Activated CD4-positive, alpha-beta T cell treated with anti-CD3 and anti-CD28 coated beads, Interleukin-2, Interleukin-4, amounts not matched to agents 100 ng/mL and 50 ng/mL, durations not matched to agents 16 hours and 8 hours (primary cell): ENCODE data around the gene TECTA.
A peak's percentile ranks its signal among the peaks of the same experiment; 100 is the strongest.
"Not testable (repeated sequence)": the region's sequence is repeated elsewhere in the genome, so short reads cannot be mapped to it uniquely, and the experiment has no call there.

Experiments
- DNase-seq: peaks from one replicate; pipeline ENCODE4 v3.0.0-alpha.2; 2020; ENCODE audit warnings: low spot score

The TECTA gene

DNA sequence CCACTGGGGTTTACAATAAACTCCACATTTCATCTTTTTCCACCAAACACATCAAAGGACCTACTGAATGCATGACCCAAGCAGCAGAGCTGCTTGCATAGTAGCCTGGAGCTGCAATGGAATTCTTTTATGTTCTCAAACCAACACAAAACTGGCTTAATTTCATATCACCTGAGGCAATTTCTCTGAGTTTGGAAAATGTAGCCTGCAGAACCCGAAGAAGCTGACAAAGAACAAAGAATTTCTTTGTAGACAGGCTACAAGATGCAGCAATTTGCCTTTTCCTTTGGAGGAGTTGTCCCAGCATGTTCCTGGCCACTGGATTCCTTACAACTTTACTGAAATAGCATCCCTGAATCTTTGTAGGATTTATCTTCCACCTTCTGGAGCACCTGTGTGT lies 5.5 kb upstream of the TECTA start:
- DNase-seq, result no peak

GRCh38 chr11:121099364-121099763 lies 1.7 kb upstream of the TECTA start:
- no peak for DNase-seq

DNA sequence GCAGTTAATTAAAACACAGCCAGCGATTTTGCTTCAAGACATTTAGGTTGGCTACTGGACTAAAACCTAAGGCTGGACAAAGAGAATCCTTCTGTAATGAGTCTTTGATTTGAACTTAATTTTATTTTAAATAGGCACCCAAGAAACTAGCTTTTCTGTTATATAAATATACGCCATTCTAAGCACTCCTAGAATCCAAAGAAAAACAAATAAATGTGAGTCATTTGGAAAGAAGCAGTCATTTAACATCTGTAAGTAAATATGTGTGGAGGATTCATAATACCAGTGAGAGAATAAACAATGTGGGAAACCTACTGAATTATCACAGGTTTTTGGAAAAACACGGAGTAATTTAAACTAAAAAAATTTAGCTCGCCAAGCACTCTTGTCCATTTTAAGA lies 1.2 kb upstream of the TECTA start:
- DNase-seq, result no peak

DNA sequence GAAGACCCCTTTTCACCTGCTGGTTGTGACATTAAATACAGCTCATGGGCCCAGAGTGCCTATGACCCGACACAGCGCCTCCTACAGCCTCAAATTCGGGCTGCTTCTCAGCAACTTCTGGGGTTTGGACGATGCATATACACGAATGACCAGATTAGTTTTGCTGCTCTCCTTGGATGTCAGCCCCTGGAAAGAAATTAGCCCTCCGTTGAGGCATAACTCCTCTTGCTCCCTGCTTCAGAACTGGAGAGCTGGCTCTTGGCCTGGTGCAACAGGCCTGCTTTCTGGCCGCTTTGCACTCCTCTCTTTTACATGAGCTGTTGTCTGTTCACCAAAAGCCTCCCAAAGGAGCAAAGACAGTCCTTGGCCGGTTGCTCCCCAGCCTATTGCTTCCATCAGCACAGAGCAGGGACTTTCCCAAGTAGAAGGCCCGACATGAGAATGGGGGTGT lies 3.3 kb downstream of the TECTA start:
- DNase-seq, result no peak

GRCh38 chr11:121105063-121105480 lies 4.0 kb downstream of the TECTA start:
- no peak for DNase-seq

DNA sequence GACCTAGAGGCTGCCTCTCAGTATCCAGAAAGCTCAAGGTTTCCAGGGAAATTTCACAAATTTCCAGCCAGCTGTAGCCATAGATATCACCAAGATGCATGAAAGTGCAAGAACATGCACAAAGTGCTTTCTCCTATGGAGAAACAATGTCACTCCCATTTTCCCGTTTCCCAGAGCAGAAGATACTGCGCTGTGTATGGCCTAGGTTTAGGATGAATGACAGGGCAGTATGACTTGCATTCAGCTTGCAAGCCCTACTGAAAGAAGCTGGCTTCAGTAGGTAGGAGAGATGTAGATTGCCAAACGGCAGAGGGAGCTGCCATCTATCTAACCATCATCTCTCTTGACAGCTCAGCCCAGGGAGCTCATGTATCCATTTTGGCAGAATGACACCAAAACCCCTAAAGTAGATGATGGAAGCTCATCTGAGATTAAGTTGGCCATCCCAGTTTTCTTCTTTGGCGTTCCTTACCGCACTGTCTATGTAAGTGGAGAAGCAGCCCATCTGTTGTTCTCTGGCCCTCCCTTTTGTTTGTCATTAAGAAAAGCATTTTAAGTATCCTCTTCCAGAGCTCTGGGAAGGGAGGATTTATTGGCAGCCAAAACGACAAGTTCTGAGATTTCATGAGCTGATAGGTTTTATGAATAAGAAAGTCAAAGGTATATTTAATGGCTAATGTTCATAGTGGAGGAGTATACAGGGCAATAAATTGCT lies 4.6 kb downstream of the TECTA start:
- no peak for DNase-seq

- DNase-seq, result no peak
These were observed 5.8 kb downstream of the TECTA start for GRCh38 chr11:121106812-121107211.

DNA sequence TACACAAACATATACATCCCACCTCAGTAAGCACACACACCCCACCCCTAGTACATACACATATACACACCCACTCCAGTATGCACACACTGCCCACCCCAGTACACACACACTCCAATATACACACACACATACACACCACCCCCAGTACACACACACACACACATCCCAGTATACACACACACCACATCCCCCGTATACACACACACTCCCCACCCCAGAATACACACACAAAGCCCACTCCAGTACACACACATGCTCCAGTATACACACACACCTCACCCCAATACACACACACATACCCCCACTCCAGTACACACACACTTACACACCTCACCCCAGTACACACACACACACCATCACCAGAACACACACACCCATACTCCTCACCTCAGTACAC lies 7.4 kb downstream of the TECTA start:
- no peak for DNase-seq

DNA sequence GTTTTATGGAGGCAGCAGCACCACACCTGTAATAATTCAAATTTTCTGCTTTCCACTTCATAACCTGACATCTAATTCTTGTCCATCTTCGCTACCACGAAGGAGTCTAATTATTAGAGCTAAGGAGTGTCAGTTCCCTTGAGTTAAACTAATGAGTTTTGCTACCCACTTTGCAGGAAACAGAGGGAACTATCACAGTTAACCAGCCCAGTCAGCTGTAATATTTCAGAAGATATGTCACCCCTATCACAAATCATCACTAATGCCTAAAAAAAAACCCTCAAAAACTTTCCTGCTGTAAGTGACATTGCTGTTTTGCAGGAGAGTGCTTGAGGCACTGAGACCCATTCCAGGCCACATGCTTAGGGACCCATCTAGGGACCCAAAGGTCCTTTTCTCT lies 8.4 kb downstream of the TECTA start:
- DNase-seq, result no peak

DNA sequence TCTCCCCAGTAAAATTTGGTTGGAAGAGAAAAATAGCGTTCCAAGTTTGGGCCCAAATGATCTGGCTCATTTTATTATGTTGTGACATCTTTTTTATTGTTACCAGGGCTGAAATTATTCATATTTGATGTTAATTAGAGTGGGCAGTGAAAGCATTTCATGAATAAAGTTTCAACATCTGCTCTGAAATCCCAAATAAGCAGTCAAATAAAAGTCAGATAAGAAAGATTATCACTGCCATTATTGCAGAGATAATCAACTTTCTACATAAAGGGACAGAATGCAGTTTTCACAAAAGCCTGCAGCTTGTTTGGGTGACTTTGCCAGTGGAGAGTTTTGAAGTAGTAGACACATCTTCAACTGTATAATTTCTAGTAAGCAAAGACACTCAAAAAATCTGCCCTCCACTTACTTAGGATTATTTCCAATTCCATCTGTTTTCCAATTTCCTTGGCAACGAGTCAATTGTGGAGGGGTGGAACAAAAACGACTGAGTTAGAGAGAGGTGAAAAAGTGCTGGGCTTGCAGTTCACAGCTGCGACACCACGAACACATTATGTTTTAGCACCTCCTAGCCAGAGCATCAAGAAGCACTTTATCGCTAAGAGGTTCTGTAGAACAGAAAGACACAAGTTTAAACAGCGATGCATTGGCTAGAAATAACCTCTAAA lies 9.0 kb downstream of the TECTA start:
- no peak for DNase-seq

DNA sequence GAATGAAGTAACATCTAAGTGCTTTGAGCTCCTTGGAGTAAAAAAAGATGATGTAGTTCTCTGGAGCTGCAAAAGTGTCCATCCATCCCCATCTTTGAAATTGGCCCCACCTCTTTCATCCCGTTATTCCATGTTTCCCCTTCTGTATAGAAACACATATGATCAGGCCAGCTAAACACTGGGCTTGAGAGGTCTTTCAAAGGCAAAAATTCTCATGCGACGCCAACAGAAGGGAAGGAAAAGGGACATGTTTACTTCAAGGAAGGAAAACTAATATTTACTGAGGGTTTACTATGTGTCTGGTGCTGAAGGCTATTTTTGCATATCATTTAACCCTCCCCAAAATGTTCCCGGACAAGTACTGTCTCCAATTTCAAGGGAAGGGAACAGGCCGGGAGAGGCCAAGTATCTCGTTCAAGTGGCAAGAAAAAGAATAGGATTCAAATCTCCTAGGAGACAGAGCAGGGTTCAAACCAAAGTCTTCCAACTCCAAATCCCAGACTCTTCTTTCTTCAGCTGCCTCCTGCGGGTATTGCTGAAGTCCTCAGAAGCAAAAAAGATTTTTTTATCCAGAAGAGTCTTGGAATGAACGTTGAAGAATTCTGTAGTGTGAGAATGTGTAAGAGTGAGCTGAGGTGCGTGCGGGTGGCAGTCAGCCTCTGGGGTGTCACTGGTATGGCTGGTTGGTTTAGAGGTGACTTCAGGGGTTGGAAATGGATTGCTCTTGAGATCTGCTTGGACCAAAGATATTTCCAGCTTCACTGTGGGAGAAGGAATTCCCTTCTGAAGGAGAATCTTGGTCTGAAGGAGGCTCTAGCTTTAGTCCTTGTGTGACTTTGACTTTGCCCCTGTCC lies 10.1 kb downstream of the TECTA start:
- DNase-seq, result no peak

DNA sequence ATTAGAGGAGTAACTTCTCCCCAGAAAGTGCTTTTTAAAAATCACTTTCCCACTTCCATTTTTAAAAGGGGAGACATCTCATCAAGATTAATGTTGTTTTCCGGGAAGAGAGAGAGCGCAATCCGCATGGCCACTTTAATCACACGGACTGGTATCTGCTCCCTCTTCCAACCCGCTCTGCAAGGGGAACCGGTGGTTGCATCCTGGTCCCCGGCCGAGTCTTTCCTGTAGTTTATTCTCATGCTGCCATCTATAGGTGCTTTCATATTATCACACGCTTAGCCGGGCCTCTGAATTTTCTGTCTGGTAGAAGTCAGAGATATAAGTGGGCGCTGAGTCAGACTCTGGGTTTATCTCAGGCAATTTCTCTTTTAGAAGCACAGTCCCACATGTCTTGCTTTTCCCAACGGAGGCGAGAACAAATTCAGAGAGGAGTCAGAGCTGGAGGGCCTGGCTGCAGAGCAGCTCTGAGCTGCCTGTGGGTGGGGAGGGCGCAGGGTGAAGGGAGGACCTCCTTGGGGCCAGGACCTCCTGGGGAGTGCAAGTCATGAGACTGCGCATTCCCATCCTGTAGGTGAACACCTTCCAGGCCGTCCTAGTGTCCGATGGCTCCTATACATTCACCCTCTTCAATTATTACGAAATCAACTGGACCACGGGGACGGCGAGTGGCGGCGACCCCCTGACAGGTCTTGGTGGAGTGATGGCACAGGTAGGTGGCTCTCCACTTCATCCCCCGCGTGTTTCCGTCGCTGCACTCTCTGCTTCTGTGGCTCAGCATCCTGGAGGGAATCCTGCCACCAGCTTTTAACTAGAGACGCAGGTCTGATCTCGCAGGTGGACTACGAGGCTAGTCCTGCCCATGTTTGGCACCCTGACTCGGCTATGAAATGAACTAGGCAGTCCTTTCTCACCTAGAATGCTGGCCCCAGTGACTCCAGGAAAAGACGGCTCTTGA lies 11.7 kb downstream of the TECTA start:
- DNase-seq, result peak; percentile 53

GRCh38 chr11:121113611-121114010 lies 12.6 kb downstream of the TECTA start:
- DNase-seq, result no peak

GRCh38 chr11:121115024-121115423 lies 14.0 kb downstream of the TECTA start:
- not testable (repeated sequence) for DNase-seq

- DNase-seq, result no peak
These were observed 16.7 kb downstream of the TECTA start for GRCh38 chr11:121117788-121118187.

DNA sequence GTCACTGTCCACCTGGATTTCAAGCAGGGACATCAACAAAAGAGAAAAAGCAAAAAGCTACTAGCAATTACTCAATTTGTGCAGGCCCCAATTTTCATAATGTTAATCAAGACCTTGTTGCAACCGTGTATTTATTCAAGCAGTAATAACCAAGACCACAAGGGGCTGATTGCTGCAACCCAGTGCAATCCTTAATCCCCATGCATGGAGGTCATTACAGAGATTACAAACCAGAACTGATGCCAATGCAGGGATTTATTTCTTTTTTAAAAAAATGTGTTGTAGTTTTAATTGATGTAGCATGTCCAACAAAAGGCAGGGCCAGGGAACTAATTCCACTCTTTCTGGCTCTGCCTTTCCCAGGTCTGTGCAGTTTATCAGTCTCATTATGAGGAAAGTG lies 18.4 kb downstream of the TECTA start:
- no peak for DNase-seq

DNA sequence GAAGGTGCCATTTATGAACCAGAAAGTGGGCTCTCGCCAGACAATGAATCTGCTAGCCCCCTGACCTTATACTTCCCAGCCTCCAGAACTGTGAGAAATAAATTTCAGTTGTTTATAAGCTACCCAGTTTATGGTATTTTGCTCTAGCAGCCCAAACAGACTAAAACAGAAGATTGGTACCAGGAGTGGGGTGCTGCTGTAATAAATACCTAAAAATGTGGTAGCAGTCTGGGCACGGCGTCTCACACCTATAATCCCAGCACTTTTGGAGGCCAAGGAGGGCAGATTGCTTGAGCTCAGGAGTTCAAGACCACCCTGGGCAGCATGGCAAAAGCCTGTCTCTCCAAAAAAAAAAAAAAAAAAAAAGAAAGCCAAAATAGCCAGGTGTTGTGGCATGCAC lies 21.3 kb downstream of the TECTA start:
- no peak for DNase-seq

DNA sequence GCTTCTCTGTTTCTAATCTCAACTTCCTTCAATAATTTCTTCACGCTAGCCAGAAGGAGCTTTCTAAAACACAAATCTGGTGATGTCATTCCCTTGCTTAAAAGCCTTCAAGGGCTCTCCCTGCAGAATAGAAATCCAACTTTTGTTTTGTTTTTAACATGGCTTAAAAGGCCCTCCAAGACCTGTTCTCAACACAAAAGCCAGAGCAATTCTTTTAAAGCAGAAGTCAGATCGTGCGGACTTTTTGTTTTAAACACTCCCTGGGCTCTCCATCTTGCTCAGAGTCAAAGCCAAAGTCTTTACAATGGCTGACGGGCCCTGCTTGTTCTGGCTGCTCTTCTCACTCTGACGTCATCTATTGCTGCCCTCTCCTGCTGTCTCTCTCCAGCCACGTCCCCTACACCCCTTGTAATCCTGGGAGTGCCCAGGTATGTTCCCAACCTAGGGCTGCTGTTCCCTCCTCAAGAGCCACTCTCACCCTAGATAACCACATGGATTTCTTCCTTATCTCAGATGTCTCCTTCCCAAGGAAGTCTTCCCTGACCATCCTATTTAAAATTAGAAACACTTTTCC lies 22.5 kb downstream of the TECTA start:
- no peak for DNase-seq

GRCh38 chr11:121127809-121128208 lies 26.8 kb downstream of the TECTA start:
- no peak for DNase-seq

DNA sequence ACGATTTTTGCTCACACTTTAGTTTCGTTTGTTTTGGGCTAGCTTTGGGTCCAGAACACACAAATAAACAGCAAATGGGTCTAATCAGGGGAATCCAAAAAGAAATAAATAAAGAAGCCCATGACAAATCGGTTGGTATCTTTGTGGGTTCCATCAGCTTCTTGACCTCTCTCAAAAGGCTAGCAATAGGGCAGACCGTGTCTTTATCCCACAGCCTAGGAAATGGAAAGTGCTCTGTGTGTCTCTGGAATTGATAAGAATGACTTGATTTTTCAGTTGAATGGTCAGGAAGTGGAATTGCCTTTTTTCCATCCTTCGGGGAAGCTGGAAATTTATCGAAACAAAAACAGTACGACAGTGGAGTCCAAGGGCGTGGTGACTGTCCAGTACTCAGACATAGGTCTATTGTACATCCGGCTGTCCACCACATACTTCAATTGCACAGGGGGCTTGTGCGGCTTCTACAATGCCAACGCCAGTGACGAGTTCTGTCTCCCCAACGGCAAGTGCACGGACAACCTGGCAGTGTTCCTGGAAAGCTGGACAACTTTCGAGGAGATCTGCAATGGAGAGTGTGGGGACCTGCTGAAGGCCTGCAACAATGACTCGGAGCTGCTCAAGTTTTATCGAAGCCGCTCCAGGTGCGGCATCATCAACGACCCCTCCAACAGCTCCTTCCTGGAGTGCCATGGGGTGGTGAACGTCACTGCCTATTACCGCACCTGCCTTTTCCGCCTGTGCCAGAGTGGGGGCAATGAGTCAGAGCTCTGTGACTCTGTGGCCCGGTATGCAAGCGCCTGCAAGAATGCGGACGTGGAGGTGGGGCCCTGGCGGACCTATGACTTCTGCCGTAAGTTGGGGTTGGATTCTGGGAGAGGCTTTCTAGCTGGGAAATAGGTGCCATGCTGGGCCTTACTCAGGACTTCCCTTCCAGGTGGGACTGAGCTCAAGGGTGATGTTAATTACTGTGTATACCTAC lies 28.6 kb downstream of the TECTA start:
- DNase-seq, result no peak
